A549 (cell line): ENCODE results near the gene CDK14. TPM values are rescaled to one million over a fixed set of nuclear protein-coding genes. Genes with fewer than 3 reads are reported as not detected.

Experiments
- ATAC-seq, 2 experiments: fragments of 200-7000 bp in 1 of 2; fragments of >200 bp in 1 of 2; cut with Nextera tagmentation in 1 of 2; cut with Tn5 transposase in 1 of 2; 3 replicates each; pipeline versions ENCODE4 v1.8.0 to v1.9.1; 2018 to 2020; ENCODE audit warnings: mild to moderate bottlenecking in 1 of 2, moderate library complexity in 1 of 2
- CTCF ChIA-PET: fragments of 300-600 bp; sonication (Branson Sonifier 250); formaldehyde crosslinking; extraction: SDS; loops from one replicate; lab custom pipeline; 2021; ENCODE audit warnings: antibody characterized with exemption, inconsistent platforms; lab: Yijun Ruan, JAX
- POLR2A ChIA-PET: fragments of 350-600 bp; formaldehyde crosslinking; extraction: SDS; loops from one replicate; lab custom pipeline; 2021; ENCODE audit warnings: antibody characterized with exemption, inconsistent platforms; lab: Yijun Ruan, JAX
- DNase-seq, 2 experiments: peaks; one replicate each; pipeline versions ENCODE4 v3.0.0 to v3.0.0-alpha.2; 2011 to 2016; ENCODE audit warnings: low read depth in 1 of 2, low spot score in 1 of 2
- FAIRE-seq: peaks from 2 replicates; lab custom pipeline; 2011; peaks lifted over from hg19 to GRCh38; lab: Jason Lieb, UNC
- H3K27ac ChIP-seq, 2 experiments: fragments of >200 bp; sonication (Bioruptor Twin); formaldehyde crosslinking; 3 replicates each; pipeline ENCODE4 v1.5.1; 2016 to 2017
- H3K4me1 ChIP-seq: fragments of >200 bp; sonication (Bioruptor Twin); formaldehyde crosslinking; 3 replicates; pipeline ENCODE4 v1.6.1; 2016
- H3K4me2 ChIP-seq: fragments of >200 bp; sonication (Bioruptor Twin); formaldehyde crosslinking; 3 replicates; pipeline ENCODE4 v1.6.1; 2016
- H3K4me3 ChIP-seq: fragments of >200 bp; sonication (Bioruptor Twin); formaldehyde crosslinking; 3 replicates; pipeline ENCODE4 v1.5.1; 2016
- H3K9me3 ChIP-seq: fragments of >200 bp; sonication (Bioruptor Twin); formaldehyde crosslinking; 3 replicates; pipeline ENCODE4 v1.6.1; 2016
- CHD4 ChIP-seq: fragments of 200-600 bp; sonication (generic); IDR thresholded peaks from 2 replicates; pipeline ENCODE4 v1.6.1; 2016; ENCODE audit warnings: antibody characterized with exemption, mild to moderate bottlenecking, borderline replicate concordance
- EHF ChIP-seq: fragments of 250-450 bp; sonication (Bioruptor Pico); IDR thresholded peaks from 2 replicates; pipeline ENCODE4 v1.5.0; 2020; ENCODE audit warnings: mild to moderate bottlenecking
- EP300 ChIP-seq, 2 experiments: fragments of >200 bp; sonication (Bioruptor Twin); formaldehyde crosslinking; IDR thresholded peaks; 2 replicates in 1 of 2; 3 replicates in 1 of 2; pipeline ENCODE4 v1.6.1; 2016 to 2017
- FOSB ChIP-seq: fragments of 250-450 bp; sonication (Bioruptor Pico); IDR thresholded peaks from 2 replicates; pipeline ENCODE4 v1.5.0; 2020; ENCODE audit warnings: mild to moderate bottlenecking, moderate library complexity
- FOXS1 ChIP-seq: fragments of 250-450 bp; sonication (Bioruptor Pico); IDR thresholded peaks from 2 replicates; pipeline ENCODE4 v1.5.0; 2020; ENCODE audit warnings: mild to moderate bottlenecking, moderate library complexity
- GATA3 ChIP-seq: IDR thresholded peaks from 2 replicates; pipeline ENCODE4 v1.6.1; 2012; ENCODE audit warnings: borderline replicate concordance
- HDAC2 ChIP-seq: fragments of 200-600 bp; sonication (generic); IDR thresholded peaks from 2 replicates; pipeline ENCODE4 v1.6.1; 2016
- HOXA7 ChIP-seq: fragments of 250-450 bp; sonication (Bioruptor Pico); IDR thresholded peaks from 2 replicates; pipeline ENCODE4 v1.5.0; 2020; ENCODE audit warnings: mild to moderate bottlenecking, moderate library complexity
- HOXB13 ChIP-seq: fragments of 250-450 bp; sonication (Bioruptor Pico); IDR thresholded peaks from 2 replicates; pipeline ENCODE4 v1.5.0; 2020; ENCODE audit warnings: low read depth, mild to moderate bottlenecking, moderate library complexity
- MAFK ChIP-seq: fragments of 450-650 bp; IDR thresholded peaks from 2 replicates; pipeline ENCODE4 v1.6.1; 2014; ENCODE audit not compliant: partially characterized antibody
- MAZ ChIP-seq: fragments of 150-350 bp; IDR thresholded peaks from 2 replicates; pipeline ENCODE4 v1.6.1; 2014; ENCODE audit warnings: antibody characterized with exemption, low read depth, low read length, borderline replicate concordance
- NFE2L2 ChIP-seq: fragments of 150-350 bp; conservative IDR thresholded peaks from 2 replicates; pipeline ENCODE4 v1.6.1; 2014; ENCODE audit warnings: low read length
- PHF8 ChIP-seq: fragments of 200-600 bp; sonication (generic); IDR thresholded peaks from 2 replicates; pipeline ENCODE4 v1.6.1; 2016; ENCODE audit warnings: low read depth, mild to moderate bottlenecking, antibody characterized with exemption, moderate library complexity, borderline replicate concordance
- RAD21 ChIP-seq, 2 experiments: fragments of >200 bp in 1 of 2; sonication (Bioruptor Twin) in 1 of 2; formaldehyde crosslinking in 1 of 2; IDR thresholded peaks in 1 of 2; conservative IDR thresholded peaks in 1 of 2; 2 replicates in 1 of 2; 3 replicates in 1 of 2; pipeline ENCODE4 v1.6.1; 2012 to 2018; ENCODE audit warnings: inconsistent platforms in 1 of 2
- RCOR1 ChIP-seq: fragments of 150-350 bp; IDR thresholded peaks from 2 replicates; pipeline ENCODE4 v1.6.1; 2014; ENCODE audit warnings: antibody characterized with exemption, low read length, low read depth
- SREBF2 ChIP-seq: fragments of 450-650 bp; IDR thresholded peaks from 2 replicates; pipeline ENCODE4 v1.6.1; 2014; ENCODE audit warnings: mild to moderate bottlenecking, moderate library complexity
- TP53 ChIP-seq: fragments of 250-450 bp; sonication (Bioruptor Pico); IDR thresholded peaks from 2 replicates; pipeline ENCODE4 v1.5.0; 2021; ENCODE audit warnings: mild to moderate bottlenecking, moderate library complexity
- WGBS: methylation state at CpG from one replicate; pipeline ENCODE4 v1.1.6; 2017; ENCODE audit errors: missing lambda C conversion rate; 5-methylcytosine and 5-hydroxymethylcytosine counted together
- polyA plus RNA-seq, 4 experiments: library from polyadenylated mRNA; depleted of rRNA in 3 of 4; stranded (reverse); fragments of >200 nt; fragmentation: RNase III in 1 of 4; extraction: RNeasy Plus Mini Kit Qiagen cat#74134 plus additional on column Dnase treatment in 1 of 4; gene quantifications; 2 replicates in 3 of 4; 3 replicates in 1 of 4; pipeline ENCODE4 v1.2.3, GENCODE V29; 2011 to 2017
- TF ChIP-seq, protein P1 (sequence below): fragments of 250-450 bp; sonication (Bioruptor Pico); IDR thresholded peaks from 2 replicates; pipeline ENCODE4 v1.5.0; 2020; ENCODE audit warnings: low read depth, mild to moderate bottlenecking, moderate library complexity
- TF ChIP-seq, protein P2 (sequence below): fragments of 250-450 bp; sonication (Bioruptor Pico); IDR thresholded peaks from 2 replicates; pipeline ENCODE4 v1.5.0; 2021; ENCODE audit warnings: mild to moderate bottlenecking, moderate library complexity, borderline replicate concordance
- TF ChIP-seq, protein P3 (sequence below): fragments of >200 bp; sonication (Bioruptor Twin); formaldehyde crosslinking; IDR thresholded peaks from 3 replicates; pipeline ENCODE4 v1.5.1; 2016
- TF ChIP-seq, protein P4 (sequence below): IDR thresholded peaks from 2 replicates; pipeline ENCODE4 v1.6.1; 2012
- TF ChIP-seq, protein P5 (sequence below): IDR thresholded peaks from 2 replicates; pipeline ENCODE4 v1.6.1; 2012; ENCODE audit warnings: low read depth, borderline replicate concordance

Gene CDK14
- polyA plus RNA-seq, 2 of the 4 experiments (the other 2 are of a cell fraction), result 0.21 to 0.23 TPM

GRCh38 chr7:90618876-90619275 lies 22.8 kb downstream of the CDK14 start:
- ATAC-seq, result no peak
- 47% methylated on average over 4 of the region's 4 CpGs for WGBS
- Histone ChIP-seq H3K9me3 (no peaks in the 10 kb centered on the region), H3K27ac (no peak overlapping the region), H3K4me1 (no peaks in the 10 kb centered on the region), H3K4me3 (no peak overlapping the region), H3K4me2 (no peak overlapping the region)
- DNase-seq, result no peak
- POLR2A ChIA-PET, result no interaction called here
- CTCF ChIA-PET, result interaction anchor here (0.9 kb wide), 1 partner anchor 23 kb away, joined by 3 read pairs; the partner anchor contains the start of gene CDK14
- TF ChIP-seq MAZ (no peak), FOSB (no peak), EP300 (IDR thresholded peaks at IDR 0.05) (no peak), NFE2L2 (no peak), RCOR1 (no peak)
- no peak for FAIRE-seq

DNA sequence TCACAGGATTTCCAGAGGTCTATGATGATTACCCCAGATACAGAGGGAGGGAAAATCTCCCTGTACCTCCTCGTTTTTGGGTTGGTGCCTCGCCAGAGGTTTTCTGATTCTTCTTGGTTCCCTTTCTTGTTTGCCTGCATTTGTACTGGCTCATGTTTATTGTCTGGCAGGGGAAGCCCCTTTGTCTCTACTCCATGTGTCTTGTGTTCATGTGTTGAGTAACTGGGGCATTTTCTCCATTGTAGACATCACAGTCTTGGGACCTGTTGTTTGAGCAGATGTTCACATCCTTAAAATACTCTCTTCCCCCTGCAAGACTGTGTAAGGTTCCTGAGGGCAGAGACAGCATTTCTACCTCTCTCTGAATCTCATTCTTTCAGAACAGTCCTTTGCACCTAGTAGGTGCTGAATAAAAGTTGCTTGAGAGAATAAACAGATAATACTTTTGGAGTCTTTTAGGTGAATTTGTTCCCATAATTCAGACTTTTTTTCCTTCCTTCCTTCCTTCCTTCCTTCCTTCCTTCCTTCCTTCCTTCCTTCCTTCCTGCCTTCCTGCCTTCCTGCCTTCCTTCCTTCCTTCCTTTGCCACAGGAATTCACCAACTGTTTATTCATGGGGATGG lies 25.1 kb downstream of the CDK14 start:
- WGBS, result 0% methylated on average over 2 of the region's 2 CpGs

DNA sequence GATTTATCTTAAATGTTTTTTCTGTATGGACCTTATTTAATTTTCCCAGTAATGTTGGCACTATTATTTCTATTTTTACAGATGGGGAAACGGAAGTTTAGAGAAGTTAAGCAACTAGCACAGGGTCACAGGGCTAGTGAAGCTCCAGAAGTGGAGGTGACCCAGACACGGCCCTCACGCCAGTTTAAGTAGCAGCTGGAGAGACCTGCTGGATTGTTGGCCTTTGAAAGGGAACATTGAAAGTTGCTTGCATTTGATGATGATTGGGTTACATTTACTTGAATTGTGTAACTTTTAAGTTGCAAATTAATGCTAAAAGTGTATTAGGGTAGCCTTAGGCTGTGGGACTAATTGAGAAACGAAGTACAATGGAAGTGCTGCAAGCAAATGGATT lies 25.6 kb downstream of the CDK14 start:
- 31% methylated on average over 4 of the region's 4 CpGs for WGBS
- Histone ChIP-seq H3K4me3 (no peak overlapping the region), H3K4me2 (no peak overlapping the region), H3K9me3 (no peaks in the 10 kb centered on the region), H3K27ac (no peak overlapping the region), H3K4me1 (no peaks in the 10 kb centered on the region)
- DNase-seq (no peak), ATAC-seq (no peak), FAIRE-seq (no peak)
- TF ChIP-seq TP53 (CRISPR knock-in tag), result no peak
- no peak for TF ChIP-seq RAD21 (conservative IDR thresholded peaks at IDR 0.05 in 1 of 2, IDR thresholded peaks at IDR 0.05 in 1 of 2)
- no peak for TF ChIP-seq FOSB
- no peak for TF ChIP-seq FOXS1
- TF ChIP-seq, protein P1, sequence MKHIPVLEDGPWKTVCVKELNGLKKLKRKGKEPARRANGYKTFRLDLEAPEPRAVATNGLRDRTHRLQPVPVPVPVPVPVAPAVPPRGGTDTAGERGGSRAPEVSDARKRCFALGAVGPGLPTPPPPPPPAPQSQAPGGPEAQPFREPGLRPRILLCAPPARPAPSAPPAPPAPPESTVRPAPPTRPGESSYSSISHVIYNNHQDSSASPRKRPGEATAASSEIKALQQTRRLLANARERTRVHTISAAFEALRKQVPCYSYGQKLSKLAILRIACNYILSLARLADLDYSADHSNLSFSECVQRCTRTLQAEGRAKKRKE (CRISPR knock-in tag), result no peak
- TF ChIP-seq HOXA7 (CRISPR knock-in tag), result no peak
- no peak for TF ChIP-seq SREBF2
- TF ChIP-seq, protein P2, sequence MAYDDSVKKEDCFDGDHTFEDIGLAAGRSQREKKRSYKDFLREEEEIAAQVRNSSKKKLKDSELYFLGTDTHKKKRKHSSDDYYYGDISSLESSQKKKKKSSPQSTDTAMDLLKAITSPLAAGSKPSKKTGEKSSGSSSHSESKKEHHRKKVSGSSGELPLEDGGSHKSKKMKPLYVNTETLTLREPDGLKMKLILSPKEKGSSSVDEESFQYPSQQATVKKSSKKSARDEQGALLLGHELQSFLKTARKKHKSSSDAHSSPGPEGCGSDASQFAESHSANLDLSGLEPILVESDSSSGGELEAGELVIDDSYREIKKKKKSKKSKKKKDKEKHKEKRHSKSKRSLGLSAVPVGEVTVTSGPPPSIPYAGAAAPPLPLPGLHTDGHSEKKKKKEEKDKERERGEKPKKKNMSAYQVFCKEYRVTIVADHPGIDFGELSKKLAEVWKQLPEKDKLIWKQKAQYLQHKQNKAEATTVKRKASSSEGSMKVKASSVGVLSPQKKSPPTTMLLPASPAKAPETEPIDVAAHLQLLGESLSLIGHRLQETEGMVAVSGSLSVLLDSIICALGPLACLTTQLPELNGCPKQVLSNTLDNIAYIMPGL (CRISPR knock-in tag), result no peak
- no peak for TF ChIP-seq MAFK
- no peak for TF ChIP-seq EHF (CRISPR knock-in tag)
- TF ChIP-seq GATA3, result no peak
- TF ChIP-seq HOXB13, result no peak
- no peak for TF ChIP-seq PHF8
- TF ChIP-seq, protein P3, sequence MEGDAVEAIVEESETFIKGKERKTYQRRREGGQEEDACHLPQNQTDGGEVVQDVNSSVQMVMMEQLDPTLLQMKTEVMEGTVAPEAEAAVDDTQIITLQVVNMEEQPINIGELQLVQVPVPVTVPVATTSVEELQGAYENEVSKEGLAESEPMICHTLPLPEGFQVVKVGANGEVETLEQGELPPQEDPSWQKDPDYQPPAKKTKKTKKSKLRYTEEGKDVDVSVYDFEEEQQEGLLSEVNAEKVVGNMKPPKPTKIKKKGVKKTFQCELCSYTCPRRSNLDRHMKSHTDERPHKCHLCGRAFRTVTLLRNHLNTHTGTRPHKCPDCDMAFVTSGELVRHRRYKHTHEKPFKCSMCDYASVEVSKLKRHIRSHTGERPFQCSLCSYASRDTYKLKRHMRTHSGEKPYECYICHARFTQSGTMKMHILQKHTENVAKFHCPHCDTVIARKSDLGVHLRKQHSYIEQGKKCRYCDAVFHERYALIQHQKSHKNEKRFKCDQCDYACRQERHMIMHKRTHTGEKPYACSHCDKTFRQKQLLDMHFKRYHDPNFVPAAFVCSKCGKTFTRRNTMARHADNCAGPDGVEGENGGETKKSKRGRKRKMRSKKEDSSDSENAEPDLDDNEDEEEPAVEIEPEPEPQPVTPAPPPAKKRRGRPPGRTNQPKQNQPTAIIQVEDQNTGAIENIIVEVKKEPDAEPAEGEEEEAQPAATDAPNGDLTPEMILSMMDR, result no peak
- TF ChIP-seq, protein P4, sequence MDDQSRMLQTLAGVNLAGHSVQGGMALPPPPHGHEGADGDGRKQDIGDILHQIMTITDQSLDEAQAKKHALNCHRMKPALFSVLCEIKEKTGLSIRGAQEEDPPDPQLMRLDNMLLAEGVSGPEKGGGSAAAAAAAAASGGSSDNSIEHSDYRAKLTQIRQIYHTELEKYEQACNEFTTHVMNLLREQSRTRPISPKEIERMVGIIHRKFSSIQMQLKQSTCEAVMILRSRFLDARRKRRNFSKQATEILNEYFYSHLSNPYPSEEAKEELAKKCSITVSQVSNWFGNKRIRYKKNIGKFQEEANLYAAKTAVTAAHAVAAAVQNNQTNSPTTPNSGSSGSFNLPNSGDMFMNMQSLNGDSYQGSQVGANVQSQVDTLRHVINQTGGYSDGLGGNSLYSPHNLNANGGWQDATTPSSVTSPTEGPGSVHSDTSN, result no peak
- TF ChIP-seq HDAC2, result no peak
- no peak for TF ChIP-seq CHD4
- TF ChIP-seq, protein P5, sequence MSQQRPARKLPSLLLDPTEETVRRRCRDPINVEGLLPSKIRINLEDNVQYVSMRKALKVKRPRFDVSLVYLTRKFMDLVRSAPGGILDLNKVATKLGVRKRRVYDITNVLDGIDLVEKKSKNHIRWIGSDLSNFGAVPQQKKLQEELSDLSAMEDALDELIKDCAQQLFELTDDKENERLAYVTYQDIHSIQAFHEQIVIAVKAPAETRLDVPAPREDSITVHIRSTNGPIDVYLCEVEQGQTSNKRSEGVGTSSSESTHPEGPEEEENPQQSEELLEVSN, result no peak
- ChIA-PET POLR2A (no interaction called here), CTCF (interaction anchor here (1.1 to 2.2 kb wide), 2 partner anchors 10 to 166 kb away, joined by 3 to 6 read pairs; no protein-coding TSS in a partner anchor)

More for the DNA sequence above, 25.1 kb downstream of the CDK14 start:
- ChIA-PET POLR2A (no interaction called here), CTCF (interaction anchor here (1.2 to 2.2 kb wide), 2 partner anchors 10 to 45 kb away, joined by 3 to 6 read pairs; no protein-coding TSS in a partner anchor)
- ATAC-seq (no peak), FAIRE-seq (no peak), DNase-seq (no peak)
- H3K4me1 ChIP-seq, result no peaks in the 10 kb centered on the region
- H3K4me2 ChIP-seq, result no peak overlapping the region
- no peak overlapping the region for H3K27ac ChIP-seq
- H3K9me3 ChIP-seq, result no peaks in the 10 kb centered on the region
- no peak for TF ChIP-seq HOXA7 (CRISPR knock-in tag)
- H3K4me3 ChIP-seq, result no peak overlapping the region
